Adrenal gland (tissue), 5 donors: Measurements from ENCODE around the gene TIPARP.

Source experiments
- POLR2A ChIP-seq, 2 donors: fragments of 450-650 bp; IDR thresholded peaks; one replicate each; pipeline ENCODE4 v1.6.1; 2017; ENCODE audit warnings: antibody characterized with exemption in 2 of 2, mild to moderate bottlenecking in 2 of 2, moderate library complexity in 1 of 2
- TF ChIP-seq, protein P1 (sequence below), 6 experiments: fragments of 450-650 bp in 4 of 6; fragments of 200-600 bp in 2 of 6; sonication (generic) in 1 of 6; IDR thresholded peaks; 1 replicate in 5 of 6; 2 replicates in 1 of 6; pipeline versions ENCODE4 v1.5.1 to v1.8.0; 2016 to 2021; ENCODE audit warnings: antibody characterized with exemption in 6 of 6, mild to moderate bottlenecking in 2 of 6, moderate library complexity in 1 of 6
- donor health status: DM: no; HTN: no; CAD: no.

DNA sequence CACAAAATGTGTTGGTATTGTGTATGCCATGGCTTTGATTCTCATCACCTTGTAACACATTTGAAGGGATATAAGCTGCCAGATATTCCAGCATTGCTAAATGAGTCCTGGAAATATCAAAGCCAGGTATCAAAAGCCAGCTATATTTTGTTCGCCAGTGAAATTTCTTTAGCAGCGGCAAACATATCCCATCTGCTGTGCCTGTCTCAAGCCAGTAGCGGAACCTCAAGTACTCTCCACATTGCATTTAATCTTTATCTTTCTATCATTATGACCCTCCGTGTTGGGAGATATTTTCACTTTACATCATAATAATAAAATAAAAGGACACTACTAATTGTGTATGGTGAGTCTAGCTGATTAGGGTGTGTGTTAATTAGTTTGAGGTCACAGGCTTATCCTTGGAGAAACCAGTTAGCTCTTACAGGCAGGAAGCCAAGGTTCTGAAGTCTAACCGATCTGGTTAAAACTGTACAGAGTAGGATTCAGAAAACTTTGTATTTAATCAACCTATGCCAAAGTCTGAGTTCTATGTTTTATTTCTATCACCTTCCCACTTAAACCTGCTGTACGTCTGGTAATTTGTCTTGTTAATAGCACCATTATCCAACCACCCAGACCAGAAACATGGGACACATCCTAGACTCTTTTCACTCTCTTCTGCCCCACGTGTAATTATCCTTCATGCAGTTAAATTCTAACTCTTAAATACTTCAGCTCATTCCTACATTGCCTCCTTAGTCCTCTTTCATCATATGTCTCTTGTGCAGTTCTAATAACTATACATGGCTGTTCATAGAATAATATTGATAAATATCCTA is 14.5 kb downstream of the TIPARP start:
- TF ChIP-seq POLR2A (IDR thresholded peaks at IDR 0.05): no peak
- TF ChIP-seq, protein P1, sequence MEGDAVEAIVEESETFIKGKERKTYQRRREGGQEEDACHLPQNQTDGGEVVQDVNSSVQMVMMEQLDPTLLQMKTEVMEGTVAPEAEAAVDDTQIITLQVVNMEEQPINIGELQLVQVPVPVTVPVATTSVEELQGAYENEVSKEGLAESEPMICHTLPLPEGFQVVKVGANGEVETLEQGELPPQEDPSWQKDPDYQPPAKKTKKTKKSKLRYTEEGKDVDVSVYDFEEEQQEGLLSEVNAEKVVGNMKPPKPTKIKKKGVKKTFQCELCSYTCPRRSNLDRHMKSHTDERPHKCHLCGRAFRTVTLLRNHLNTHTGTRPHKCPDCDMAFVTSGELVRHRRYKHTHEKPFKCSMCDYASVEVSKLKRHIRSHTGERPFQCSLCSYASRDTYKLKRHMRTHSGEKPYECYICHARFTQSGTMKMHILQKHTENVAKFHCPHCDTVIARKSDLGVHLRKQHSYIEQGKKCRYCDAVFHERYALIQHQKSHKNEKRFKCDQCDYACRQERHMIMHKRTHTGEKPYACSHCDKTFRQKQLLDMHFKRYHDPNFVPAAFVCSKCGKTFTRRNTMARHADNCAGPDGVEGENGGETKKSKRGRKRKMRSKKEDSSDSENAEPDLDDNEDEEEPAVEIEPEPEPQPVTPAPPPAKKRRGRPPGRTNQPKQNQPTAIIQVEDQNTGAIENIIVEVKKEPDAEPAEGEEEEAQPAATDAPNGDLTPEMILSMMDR (IDR thresholded peaks at IDR 0.05): no peak
